H1 (cell line): ENCODE data around the gene ZNF426. TPM values are rescaled to one million over a fixed set of nuclear protein-coding genes. Genes with fewer than 3 reads are reported as not detected.
A peak's percentile ranks its signal among the peaks of the same experiment; 100 is the strongest.

Experiments used
- EP300 ChIP-seq, 2 experiments: IDR thresholded peaks; 1 replicate in 1 of 2; 2 replicates in 1 of 2; pipeline ENCODE4 v1.6.1; 2011 to 2012; ENCODE audit warnings: low read depth in 2 of 2, low read length in 2 of 2, mild to moderate bottlenecking in 2 of 2, borderline replicate concordance in 1 of 2, inconsistent platforms in 1 of 2, moderate library complexity in 1 of 2
- KDM5A ChIP-seq: fragments of 200-600 bp; IDR thresholded peaks from 2 replicates; pipeline ENCODE4 v1.7.1; 2012; ENCODE audit warnings: mild to moderate bottlenecking, low read length, inconsistent platforms, mixed read lengths
- POU5F1 ChIP-seq: IDR thresholded peaks from 2 replicates; pipeline ENCODE4 v1.6.1; 2011; ENCODE audit warnings: low read depth, mild to moderate bottlenecking, low read length, moderate library complexity
- SAP30 ChIP-seq: fragments of 300-600 bp; sonication (generic); IDR thresholded peaks from 2 replicates; pipeline ENCODE4 v1.7.1; 2012; ENCODE audit warnings: low read length, moderate library complexity, mild to moderate bottlenecking, inconsistent platforms; ENCODE audit not compliant: insufficient read depth, insufficient replicate concordance
- YY1 ChIP-seq: IDR thresholded peaks from 2 replicates; pipeline ENCODE4 v1.6.1; 2011; ENCODE audit warnings: low read depth, mild to moderate bottlenecking, low read length
- ZNF274 ChIP-seq: IDR thresholded peaks from 2 replicates; pipeline ENCODE4 v1.7.0; 2012; ENCODE audit warnings: low read length, borderline replicate concordance; ENCODE audit errors: extremely low read depth
- polyA plus RNA-seq, 7 experiments: library from polyadenylated mRNA; depleted of rRNA in 3 of 7; stranded (reverse) in 5 of 7; unstranded in 2 of 7; fragments of >200 nt in 5 of 7; fragments of 200-250 nt in 2 of 7; gene quantifications; 1 replicate in 5 of 7; 2 replicates in 1 of 7; 4 replicates in 1 of 7; pipeline versions ENCODE4 v1.2.1 to v1.2.3, GENCODE V29; 2011 to 2013; ENCODE audit warnings: missing spikeins in 2 of 7, mixed read lengths in 2 of 7
- total RNA-seq: library from RNA; stranded (reverse); fragmentation: NEBNext Ultra II Directional; extraction: Animal tissue kit (Norgen Biotek cat#: 25700); gene quantifications from 2 replicates; pipeline ENCODE4 v1.2.1, GENCODE V29; 2021

The ZNF426 gene
- total and polyA plus RNA-seq, 2 of the 8 experiments (the other 6 are each of a cell fraction or from before 2014, with no cell fraction given) = 3.6 to 27.9 TPM

DNA sequence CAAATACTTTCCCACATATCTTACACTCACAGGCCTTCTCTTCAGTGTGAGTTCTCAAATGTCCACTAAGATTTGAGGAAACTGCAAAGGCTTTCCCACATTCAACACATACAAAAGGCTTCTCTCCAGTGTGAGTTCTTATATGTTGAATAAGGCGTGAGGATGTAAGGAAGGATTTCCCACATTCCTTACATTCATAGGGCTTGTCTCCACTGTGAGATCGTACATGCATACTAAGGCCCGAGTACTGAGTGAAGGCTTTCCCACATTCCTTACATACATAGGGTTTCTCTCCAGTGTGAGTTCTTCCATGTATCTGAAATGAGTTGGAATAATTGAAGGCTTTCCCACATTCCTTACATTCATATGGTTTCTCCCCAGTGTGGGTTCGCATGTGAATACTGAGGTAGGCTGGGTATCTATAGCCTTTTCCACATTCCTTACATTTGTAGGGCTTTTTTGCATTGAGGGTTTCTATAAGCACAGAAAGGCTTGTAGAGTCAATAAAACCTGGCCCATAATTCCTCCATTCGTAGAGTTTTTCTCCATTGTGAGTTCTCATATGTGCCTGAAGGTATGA, 9.6 kb downstream of the ZNF426 start (continued):
- TF ChIP-seq SAP30 (no peak), YY1 (no peak), POU5F1 (no peak), EP300 (IDR thresholded peaks at IDR 0.05; ENCODE audit: borderline replicate concordance in 1 of 2, low read depth in 2 of 2, low read length in 2 of 2) (no peak), ZNF274 (peak; percentile 95), KDM5A (no peak)
